HepG2 (cell line): Measurements from ENCODE around the gene STK39. TPM values are rescaled to one million over a fixed set of nuclear protein-coding genes. Genes with fewer than 3 reads are reported as not detected.
A peak's percentile ranks its signal among the peaks of the same experiment; 100 is the strongest.

Source experiments
- BRD4 ChIP-seq: sonication (generic); formaldehyde crosslinking; IDR thresholded peaks from 2 replicates; pipeline ENCODE4 v1.4.0; 2020; ENCODE audit warnings: missing genetic modification reagents
- DNMT3B ChIP-seq: conservative IDR thresholded peaks from 2 replicates; pipeline ENCODE4 v1.6.1; 2016; ENCODE audit warnings: missing biosample characterization, control low read depth
- JDP2 ChIP-seq: sonication (generic); formaldehyde crosslinking; IDR thresholded peaks from 2 replicates; pipeline ENCODE4 v1.8.1; 2022; ENCODE audit warnings: missing genetic modification reagents, borderline replicate concordance
- KDM6A ChIP-seq: IDR thresholded peaks from 2 replicates; pipeline ENCODE4 v1.6.1; 2016; ENCODE audit warnings: low read depth
- MAF1 ChIP-seq: sonication (generic); formaldehyde crosslinking; IDR thresholded peaks from 2 replicates; pipeline ENCODE4 v1.5.0; 2020; ENCODE audit warnings: missing genetic modification reagents, borderline replicate concordance
- MED1 ChIP-seq: sonication (generic); formaldehyde crosslinking; IDR thresholded peaks from 2 replicates; pipeline ENCODE4 v1.4.0; 2020; ENCODE audit warnings: missing genetic modification reagents
- RNF2 ChIP-seq: fragments of 450-650 bp; conservative IDR thresholded peaks from 2 replicates; pipeline ENCODE4 v1.6.1; 2016; ENCODE audit warnings: low read depth
- SAP130 ChIP-seq: IDR thresholded peaks from 2 replicates; pipeline ENCODE4 v1.6.1; 2016; ENCODE audit warnings: low read depth
- SUZ12 ChIP-seq: fragments of 150-350 bp; IDR thresholded peaks from 2 replicates; pipeline ENCODE4 v1.6.1; 2014; ENCODE audit warnings: low read depth, low read length
- TBX3 ChIP-seq: fragments of 450-650 bp; IDR thresholded peaks from 2 replicates; pipeline ENCODE4 v1.6.1; 2017; ENCODE audit warnings: antibody characterized with exemption, mild to moderate bottlenecking, inconsistent platforms, borderline replicate concordance
- ZEB1 ChIP-seq: IDR thresholded peaks from 2 replicates; pipeline ENCODE4 v1.6.1; 2012; ENCODE audit warnings: mild to moderate bottlenecking, low read depth, inconsistent platforms; ENCODE audit not compliant: insufficient replicate concordance
- ZFP36L1 ChIP-seq: sonication (generic); formaldehyde crosslinking; IDR thresholded peaks from 2 replicates; pipeline ENCODE4 v1.8.0; 2022; ENCODE audit warnings: mild to moderate bottlenecking, missing genetic modification reagents, moderate library complexity
- ZFP37 ChIP-seq: sonication (generic); formaldehyde crosslinking; IDR thresholded peaks from 2 replicates; pipeline ENCODE4 v1.4.0; 2020; ENCODE audit warnings: missing genetic modification reagents, borderline replicate concordance
- ZNF101 ChIP-seq: sonication (generic); formaldehyde crosslinking; IDR thresholded peaks from 2 replicates; pipeline ENCODE4 v1.4.0; 2020; ENCODE audit warnings: mild to moderate bottlenecking, low read depth, missing genetic modification reagents, borderline replicate concordance
- ZNF138 ChIP-seq: sonication (generic); formaldehyde crosslinking; IDR thresholded peaks from 2 replicates; pipeline ENCODE4 v1.5.0; 2020; ENCODE audit warnings: mild to moderate bottlenecking, low read depth, missing genetic modification reagents
- ZNF589 ChIP-seq: sonication (generic); formaldehyde crosslinking; conservative IDR thresholded peaks from 2 replicates; pipeline ENCODE4 v1.8.0; 2022; ENCODE audit warnings: mild to moderate bottlenecking, moderate library complexity, missing genetic modification reagents
- ZNF639 ChIP-seq: conservative IDR thresholded peaks from 2 replicates; pipeline ENCODE4 v1.6.1; 2018; ENCODE audit warnings: missing genetic modification reagents
- ZNF691 ChIP-seq: sonication (generic); formaldehyde crosslinking; IDR thresholded peaks from 2 replicates; pipeline ENCODE4 v1.4.0; 2020; ENCODE audit warnings: missing genetic modification reagents, low read depth, mild to moderate bottlenecking, borderline replicate concordance
- ZNF703 ChIP-seq: sonication (generic); formaldehyde crosslinking; IDR thresholded peaks from 2 replicates; pipeline ENCODE4 v1.5.1; 2020; ENCODE audit warnings: missing genetic modification reagents, mild to moderate bottlenecking, moderate library complexity, borderline replicate concordance
- ZNF709 ChIP-seq: sonication (generic); formaldehyde crosslinking; IDR thresholded peaks from 2 replicates; pipeline ENCODE4 v1.5.0; 2020; ENCODE audit warnings: mild to moderate bottlenecking, missing genetic modification reagents
- ZNF776 ChIP-seq: sonication (generic); formaldehyde crosslinking; IDR thresholded peaks from 2 replicates; pipeline ENCODE4 v1.4.0; 2020; ENCODE audit warnings: mild to moderate bottlenecking, missing genetic modification reagents
- ZNF816 ChIP-seq: sonication (generic); formaldehyde crosslinking; IDR thresholded peaks from 2 replicates; pipeline ENCODE4 v1.8.0; 2022; ENCODE audit warnings: missing genetic modification reagents, mild to moderate bottlenecking, borderline replicate concordance
- ZNF83 ChIP-seq: sonication (generic); formaldehyde crosslinking; IDR thresholded peaks from 2 replicates; pipeline ENCODE4 v1.4.0; 2020; ENCODE audit warnings: missing genetic modification reagents, mild to moderate bottlenecking, borderline replicate concordance
- polyA plus RNA-seq, 8 experiments: library from polyadenylated mRNA; depleted of rRNA in 3 of 8; stranded (reverse) in 7 of 8; unstranded in 1 of 8; fragments of >200 nt; fragmentation: Illumina TruSeq in 4 of 8; extraction: Trizol in 4 of 8; gene quantifications; 2 replicates each; pipeline versions ENCODE4 v1.2.1 to v1.2.3, GENCODE V29; 2011 to 2016; ENCODE audit warnings: low read depth in 4 of 8, missing spikeins in 1 of 8, mixed read lengths in 1 of 8; ENCODE audit not compliant: insufficient read depth in 1 of 8
- total RNA-seq, 5 experiments: library from RNA; depleted of rRNA; stranded (reverse); fragments of >200 nt; fragmentation: Illumina TruSeq; extraction: Trizol; gene quantifications; 2 replicates each; pipeline ENCODE4 v1.2.3, GENCODE V29; 2016; ENCODE audit warnings: low read depth in 1 of 5
- TF ChIP-seq, protein P1 (sequence below): sonication (generic); formaldehyde crosslinking; IDR thresholded peaks from 2 replicates; pipeline ENCODE4 v1.4.0; 2020; ENCODE audit warnings: missing genetic modification reagents, borderline replicate concordance
- TF ChIP-seq, protein P2 (sequence below): sonication (generic); formaldehyde crosslinking; conservative IDR thresholded peaks from 2 replicates; pipeline ENCODE4 v1.8.0; 2022; ENCODE audit warnings: missing genetic modification reagents

STK39 gene
- total and polyA plus RNA-seq, 2 of the 13 experiments (the other 11 are each of a cell fraction or from before 2014, with no cell fraction given), result 27.3 to 38.4 TPM

GRCh38 chr2:168190590-168191336 lies 56.6 kb downstream of the STK39 start (continued):
- TF ChIP-seq, protein P1, sequence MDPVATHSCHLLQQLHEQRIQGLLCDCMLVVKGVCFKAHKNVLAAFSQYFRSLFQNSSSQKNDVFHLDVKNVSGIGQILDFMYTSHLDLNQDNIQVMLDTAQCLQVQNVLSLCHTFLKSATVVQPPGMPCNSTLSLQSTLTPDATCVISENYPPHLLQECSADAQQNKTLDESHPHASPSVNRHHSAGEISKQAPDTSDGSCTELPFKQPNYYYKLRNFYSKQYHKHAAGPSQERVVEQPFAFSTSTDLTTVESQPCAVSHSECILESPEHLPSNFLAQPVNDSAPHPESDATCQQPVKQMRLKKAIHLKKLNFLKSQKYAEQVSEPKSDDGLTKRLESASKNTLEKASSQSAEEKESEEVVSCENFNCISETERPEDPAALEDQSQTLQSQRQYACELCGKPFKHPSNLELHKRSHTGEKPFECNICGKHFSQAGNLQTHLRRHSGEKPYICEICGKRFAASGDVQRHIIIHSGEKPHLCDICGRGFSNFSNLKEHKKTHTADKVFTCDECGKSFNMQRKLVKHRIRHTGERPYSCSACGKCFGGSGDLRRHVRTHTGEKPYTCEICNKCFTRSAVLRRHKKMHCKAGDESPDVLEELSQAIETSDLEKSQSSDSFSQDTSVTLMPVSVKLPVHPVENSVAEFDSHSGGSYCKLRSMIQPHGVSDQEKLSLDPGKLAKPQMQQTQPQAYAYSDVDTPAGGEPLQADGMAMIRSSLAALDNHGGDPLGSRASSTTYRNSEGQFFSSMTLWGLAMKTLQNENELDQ (CRISPR knock-in tag), result no peak
- TF ChIP-seq SAP130 (CRISPR knock-in tag), result peak; percentile 80
- TF ChIP-seq ZNF703 (CRISPR knock-in tag), result no peak
- peak; percentile 75 for TF ChIP-seq ZEB1
- no peak for TF ChIP-seq RNF2
- no peak; the same call in 1 of the 2 replicates for TF ChIP-seq ZNF101
- peak; percentile 96 for TF ChIP-seq MED1 (CRISPR knock-in tag)
- TF ChIP-seq TBX3, result no peak
- peak; percentile 70 for TF ChIP-seq ZNF691 (CRISPR knock-in tag)
- no peak; the same call in 1 of the 2 replicates for TF ChIP-seq DNMT3B (CRISPR knock-in tag)
- no peak for TF ChIP-seq ZFP36L1
- TF ChIP-seq ZNF709, result no peak; the same call in 1 of the 2 replicates
- peak; percentile 17 for TF ChIP-seq BRD4
- TF ChIP-seq ZFP37 (CRISPR knock-in tag), result no peak
- TF ChIP-seq ZNF589, result no peak
- TF ChIP-seq MAF1 (CRISPR knock-in tag), result no peak
- 0 out of 2 replicates have a peak, but pooled peaks have one; percentile 41 for TF ChIP-seq ZNF639 (CRISPR knock-in tag)
- no peak for TF ChIP-seq ZNF138 (CRISPR knock-in tag)
- TF ChIP-seq ZNF776, result no peak
- no peak for TF ChIP-seq SUZ12
- peak; percentile 69; the same call in 1 of the 2 replicates for TF ChIP-seq KDM6A (CRISPR knock-in tag)
- no peak for TF ChIP-seq ZNF83
- no peak for TF ChIP-seq ZNF816 (CRISPR knock-in tag)
- TF ChIP-seq JDP2 (CRISPR knock-in tag), result no peak
- TF ChIP-seq, protein P2, sequence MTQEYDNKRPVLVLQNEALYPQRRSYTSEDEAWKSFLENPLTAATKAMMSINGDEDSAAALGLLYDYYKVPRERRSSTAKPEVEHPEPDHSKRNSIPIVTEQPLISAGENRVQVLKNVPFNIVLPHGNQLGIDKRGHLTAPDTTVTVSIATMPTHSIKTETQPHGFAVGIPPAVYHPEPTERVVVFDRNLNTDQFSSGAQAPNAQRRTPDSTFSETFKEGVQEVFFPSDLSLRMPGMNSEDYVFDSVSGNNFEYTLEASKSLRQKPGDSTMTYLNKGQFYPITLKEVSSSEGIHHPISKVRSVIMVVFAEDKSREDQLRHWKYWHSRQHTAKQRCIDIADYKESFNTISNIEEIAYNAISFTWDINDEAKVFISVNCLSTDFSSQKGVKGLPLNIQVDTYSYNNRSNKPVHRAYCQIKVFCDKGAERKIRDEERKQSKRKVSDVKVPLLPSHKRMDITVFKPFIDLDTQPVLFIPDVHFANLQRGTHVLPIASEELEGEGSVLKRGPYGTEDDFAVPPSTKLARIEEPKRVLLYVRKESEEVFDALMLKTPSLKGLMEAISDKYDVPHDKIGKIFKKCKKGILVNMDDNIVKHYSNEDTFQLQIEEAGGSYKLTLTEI, result no peak
